Endothelial cell (in vitro differentiated cells): ENCODE data around the gene ST6GALNAC4. TPM values are rescaled to one million over a fixed set of nuclear protein-coding genes. Genes with fewer than 3 reads are reported as not detected.

Source experiments
- DNase-seq: peaks from one replicate; pipeline ENCODE4 v3.0.0; 2021; ENCODE audit warnings: low spot score
- H3K27ac Mint-ChIP-seq: one replicate; pipeline ENCODE4 v1.8.0; 2021; ENCODE audit warnings: mixed read lengths, inconsistent platforms; ENCODE audit not compliant: unreplicated experiment
- H3K27me3 Mint-ChIP-seq: one replicate; pipeline ENCODE4 v1.8.0; 2021; ENCODE audit warnings: mild to moderate bottlenecking, moderate library complexity, mixed read lengths, inconsistent platforms; ENCODE audit not compliant: unreplicated experiment
- H3K36me3 Mint-ChIP-seq: one replicate; pipeline ENCODE4 v1.8.0; 2021; ENCODE audit warnings: mild to moderate bottlenecking, low read depth, mixed read lengths, inconsistent platforms; ENCODE audit not compliant: unreplicated experiment
- H3K4me1 Mint-ChIP-seq: one replicate; pipeline ENCODE4 v1.8.0; 2021; ENCODE audit warnings: mild to moderate bottlenecking, mixed read lengths, inconsistent platforms; ENCODE audit not compliant: unreplicated experiment
- H3K4me3 Mint-ChIP-seq: one replicate; pipeline ENCODE4 v1.8.0; 2021; ENCODE audit warnings: mild to moderate bottlenecking, mixed read lengths, inconsistent platforms; ENCODE audit not compliant: unreplicated experiment
- H3K9me3 Mint-ChIP-seq: one replicate; pipeline ENCODE4 v1.8.0; 2021; ENCODE audit warnings: mixed read lengths, inconsistent platforms; ENCODE audit not compliant: unreplicated experiment
- total RNA-seq: library from RNA; stranded (reverse); fragmentation: NEBNext Ultra II Directional; extraction: Animal tissue kit (Norgen Biotek cat#: 25700); gene quantifications from one replicate; pipeline ENCODE4 v1.2.1, GENCODE V29; 2021; ENCODE audit not compliant: unreplicated experiment
- TF ChIP-seq, protein P1 (sequence below): fragments of 200-600 bp; sonication (generic); IDR thresholded peaks from one replicate; pipeline ENCODE4 v1.5.0; 2021; ENCODE audit warnings: antibody characterized with exemption; ENCODE audit not compliant: unreplicated experiment

Gene ST6GALNAC4
- total RNA-seq, 1 donor from 2014 or later: 25.0 TPM

DNA sequence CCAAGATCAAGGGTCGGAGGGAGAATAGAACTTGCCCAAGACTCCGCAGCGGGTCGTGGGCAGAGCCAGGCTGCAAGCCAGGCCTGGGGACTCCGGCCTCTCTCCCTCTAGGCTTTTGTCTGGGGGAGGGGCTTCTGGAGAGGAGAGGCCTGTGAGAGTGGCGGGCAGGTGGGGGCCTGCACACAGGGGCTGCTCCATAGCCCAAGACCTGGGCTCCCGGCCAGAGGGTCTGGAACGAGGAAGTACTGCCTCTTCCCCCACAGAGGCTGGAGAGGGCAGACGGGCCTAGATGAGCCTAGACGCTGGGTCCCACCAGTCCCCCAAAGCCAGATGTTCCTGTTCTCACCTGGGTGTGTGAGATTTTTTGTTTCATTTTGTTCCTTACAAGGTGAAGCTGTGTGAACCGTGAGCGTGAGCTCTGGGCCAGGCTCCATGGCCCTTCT is 12.3 kb downstream of the ST6GALNAC4 start:
- TF ChIP-seq, protein P1, sequence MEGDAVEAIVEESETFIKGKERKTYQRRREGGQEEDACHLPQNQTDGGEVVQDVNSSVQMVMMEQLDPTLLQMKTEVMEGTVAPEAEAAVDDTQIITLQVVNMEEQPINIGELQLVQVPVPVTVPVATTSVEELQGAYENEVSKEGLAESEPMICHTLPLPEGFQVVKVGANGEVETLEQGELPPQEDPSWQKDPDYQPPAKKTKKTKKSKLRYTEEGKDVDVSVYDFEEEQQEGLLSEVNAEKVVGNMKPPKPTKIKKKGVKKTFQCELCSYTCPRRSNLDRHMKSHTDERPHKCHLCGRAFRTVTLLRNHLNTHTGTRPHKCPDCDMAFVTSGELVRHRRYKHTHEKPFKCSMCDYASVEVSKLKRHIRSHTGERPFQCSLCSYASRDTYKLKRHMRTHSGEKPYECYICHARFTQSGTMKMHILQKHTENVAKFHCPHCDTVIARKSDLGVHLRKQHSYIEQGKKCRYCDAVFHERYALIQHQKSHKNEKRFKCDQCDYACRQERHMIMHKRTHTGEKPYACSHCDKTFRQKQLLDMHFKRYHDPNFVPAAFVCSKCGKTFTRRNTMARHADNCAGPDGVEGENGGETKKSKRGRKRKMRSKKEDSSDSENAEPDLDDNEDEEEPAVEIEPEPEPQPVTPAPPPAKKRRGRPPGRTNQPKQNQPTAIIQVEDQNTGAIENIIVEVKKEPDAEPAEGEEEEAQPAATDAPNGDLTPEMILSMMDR: no peak
- no peak for DNase-seq
- no peak overlapping the region for H3K4me3 Mint-ChIP-seq

DNA sequence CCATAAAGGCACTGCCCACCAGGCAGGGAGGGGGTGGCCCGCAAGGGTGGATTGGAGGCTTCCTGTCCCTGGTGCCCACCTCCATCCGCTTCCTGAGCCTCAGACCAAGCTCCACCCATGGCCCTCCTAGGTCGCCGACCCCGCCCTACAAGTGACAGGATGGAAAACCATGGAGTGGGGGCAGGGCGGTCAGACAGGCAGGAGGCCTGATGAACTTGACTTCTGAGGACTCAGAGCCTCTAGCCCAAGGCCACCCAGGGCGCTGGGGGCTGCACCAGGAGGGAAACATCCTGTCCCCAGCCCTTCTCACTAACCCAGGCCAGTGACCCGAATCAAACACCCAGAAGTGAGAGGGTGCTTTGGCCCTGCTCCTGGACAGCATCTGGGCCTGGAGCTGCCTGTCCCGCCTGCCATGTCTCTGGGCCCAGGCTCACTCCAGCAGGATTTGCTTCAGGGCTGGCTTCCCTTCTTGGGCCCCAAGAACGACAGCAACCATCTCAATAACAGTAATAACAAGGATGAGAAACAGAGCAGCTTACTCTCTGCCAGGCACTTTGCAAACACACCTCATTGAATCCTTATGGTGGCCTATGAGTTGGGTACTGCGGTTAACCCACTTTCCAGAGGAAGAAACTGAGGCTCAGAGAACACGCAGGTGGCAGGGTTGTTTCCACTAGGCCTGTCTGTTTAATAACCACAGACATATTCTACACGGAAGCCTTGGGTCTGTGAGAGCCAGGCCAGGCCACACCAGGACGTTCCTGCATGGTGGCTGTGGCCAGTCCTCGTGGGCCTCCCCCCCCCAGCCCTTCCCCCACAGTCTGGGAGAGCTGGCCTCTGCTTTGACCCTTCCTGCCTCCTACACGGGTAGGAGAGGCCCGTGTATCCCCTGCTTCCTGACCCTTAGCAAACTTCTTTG is 13.0 kb downstream of the ST6GALNAC4 start:
- Mint-ChIP-seq H3K27ac (peak overlapping the region; percentile 76), H3K27me3 (peaks cover 7% of the 10 kb centered on the region), H3K4me3 (no peak overlapping the region), H3K9me3 (no peaks in the 10 kb centered on the region), H3K4me1 (peaks cover 29% of the 10 kb centered on the region), H3K36me3 (no peaks in the 10 kb centered on the region)
- DNase-seq: peak; percentile 47
- TF ChIP-seq, protein P1: no peak

More for the DNA sequence above, 12.3 kb downstream of the ST6GALNAC4 start:
- Mint-ChIP-seq H3K27me3 (peaks cover 7% of the 10 kb centered on the region), H3K4me1 (peaks cover 29% of the 10 kb centered on the region), H3K27ac (peak overlapping the region; percentile 76), H3K9me3 (no peaks in the 10 kb centered on the region), H3K36me3 (no peaks in the 10 kb centered on the region)

DNA sequence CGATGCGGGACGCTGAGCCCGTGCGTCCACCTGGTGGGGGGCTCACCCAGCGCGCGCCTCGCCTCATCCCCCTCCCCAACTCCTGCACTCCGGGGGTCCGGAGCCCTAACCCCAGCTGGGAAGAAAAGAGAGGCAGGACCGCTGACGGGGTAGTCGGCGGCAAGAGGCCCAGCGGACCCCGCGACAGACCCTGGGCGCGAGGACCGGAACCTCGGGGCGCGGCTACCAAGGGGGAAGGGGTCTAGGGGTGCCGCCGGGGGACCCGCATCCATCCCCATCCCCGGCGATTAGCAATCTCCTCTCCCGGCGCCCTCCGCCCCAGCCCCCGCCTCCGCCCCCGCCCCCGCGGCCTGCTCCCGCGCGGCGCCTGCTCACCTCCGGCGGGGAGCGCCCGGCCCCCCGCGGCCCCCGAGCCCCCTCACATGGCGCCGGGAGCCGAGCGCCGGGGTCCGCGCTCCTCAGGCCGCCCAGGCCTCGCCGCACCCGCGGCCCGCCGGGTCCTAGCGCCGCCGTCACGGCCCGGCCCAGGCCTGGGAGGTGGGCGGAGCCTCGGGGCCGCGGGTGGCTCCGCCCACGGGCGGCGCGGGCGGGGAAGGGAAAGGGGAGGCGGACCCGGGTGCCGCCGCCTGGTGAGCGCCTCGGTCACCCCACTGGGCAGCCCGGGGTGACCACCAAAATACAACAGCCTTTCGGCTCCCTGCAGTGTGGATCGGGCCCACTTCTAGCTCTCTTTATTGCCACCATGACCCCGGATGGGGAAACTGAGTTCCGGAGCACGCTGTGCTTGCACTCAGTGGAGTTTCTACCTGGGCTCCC is 17.5 kb downstream of the ST6GALNAC4 start, which contains the start of gene ST6GALNAC6:
Gene ST6GALNAC6, minus strand, starts transcription at position 476 of the 816 bp plus-strand sequence. CDS start 1,622 bp downstream, outside the sequence.
- H3K27me3 Mint-ChIP-seq: peaks cover 6% of the 10 kb centered on the region
- H3K9me3 Mint-ChIP-seq: no peaks in the 10 kb centered on the region
- peaks cover 18% of the 10 kb centered on the region for H3K36me3 Mint-ChIP-seq
- TF ChIP-seq, protein P1: no peak
- peak within 1 kb of the TSS; percentile 93 for H3K4me3 Mint-ChIP-seq
- peak; percentile 83 for DNase-seq
- peaks cover 32% of the 10 kb centered on the region for H3K4me1 Mint-ChIP-seq
- peak within 1 kb of the TSS; percentile 52 for H3K27ac Mint-ChIP-seq

DNA sequence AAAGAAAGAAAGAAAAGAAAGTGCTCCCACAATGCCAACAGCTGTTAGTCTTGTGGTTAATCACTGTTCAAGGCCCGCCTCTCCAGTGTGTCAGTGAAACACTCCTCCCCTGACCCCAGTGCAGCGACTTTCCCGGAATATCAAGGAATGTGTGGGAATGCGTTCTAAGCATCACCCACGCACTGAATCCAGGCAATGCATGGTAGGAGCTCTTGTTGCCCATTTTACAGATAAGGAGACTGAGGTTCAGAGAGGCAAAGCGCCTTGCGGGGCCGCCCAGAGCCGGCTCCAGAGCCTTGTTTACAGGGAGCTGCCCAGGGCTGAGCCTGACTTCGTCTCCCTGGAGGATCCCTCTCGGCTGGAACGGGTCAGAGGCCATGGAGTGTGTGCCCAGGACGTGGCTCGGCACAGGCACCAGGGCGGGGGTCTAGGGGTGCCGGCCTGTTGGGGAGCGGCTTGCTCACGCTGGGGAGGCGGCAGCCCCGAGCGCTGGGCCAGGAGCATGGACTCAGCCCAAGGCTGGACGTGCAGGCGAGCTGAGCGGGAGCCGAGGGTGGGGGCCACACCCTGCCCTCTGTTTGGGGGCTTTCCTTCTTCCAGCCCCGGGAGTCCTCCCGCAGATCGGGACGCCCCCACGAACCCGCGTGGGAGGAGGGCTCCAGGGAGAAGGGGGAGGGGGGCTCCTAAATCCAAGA is 18.3 kb downstream of the ST6GALNAC4 start:
- no peak for DNase-seq
- Mint-ChIP-seq H3K4me3 (peak overlapping the region; percentile 93), H3K9me3 (no peaks in the 10 kb centered on the region), H3K36me3 (peaks cover 25% of the 10 kb centered on the region), H3K27me3 (peaks cover 6% of the 10 kb centered on the region), H3K4me1 (peaks cover 24% of the 10 kb centered on the region), H3K27ac (no peak overlapping the region)
- TF ChIP-seq, protein P1: no peak
